Islet precursor cell (in vitro differentiated cells): ENCODE measurements around the gene ELP4.

ENCODE experiments used
- DNase-seq: peaks from one replicate; pipeline ENCODE4 v3.0.0-alpha.2; 2018

ELP4 gene

DNA sequence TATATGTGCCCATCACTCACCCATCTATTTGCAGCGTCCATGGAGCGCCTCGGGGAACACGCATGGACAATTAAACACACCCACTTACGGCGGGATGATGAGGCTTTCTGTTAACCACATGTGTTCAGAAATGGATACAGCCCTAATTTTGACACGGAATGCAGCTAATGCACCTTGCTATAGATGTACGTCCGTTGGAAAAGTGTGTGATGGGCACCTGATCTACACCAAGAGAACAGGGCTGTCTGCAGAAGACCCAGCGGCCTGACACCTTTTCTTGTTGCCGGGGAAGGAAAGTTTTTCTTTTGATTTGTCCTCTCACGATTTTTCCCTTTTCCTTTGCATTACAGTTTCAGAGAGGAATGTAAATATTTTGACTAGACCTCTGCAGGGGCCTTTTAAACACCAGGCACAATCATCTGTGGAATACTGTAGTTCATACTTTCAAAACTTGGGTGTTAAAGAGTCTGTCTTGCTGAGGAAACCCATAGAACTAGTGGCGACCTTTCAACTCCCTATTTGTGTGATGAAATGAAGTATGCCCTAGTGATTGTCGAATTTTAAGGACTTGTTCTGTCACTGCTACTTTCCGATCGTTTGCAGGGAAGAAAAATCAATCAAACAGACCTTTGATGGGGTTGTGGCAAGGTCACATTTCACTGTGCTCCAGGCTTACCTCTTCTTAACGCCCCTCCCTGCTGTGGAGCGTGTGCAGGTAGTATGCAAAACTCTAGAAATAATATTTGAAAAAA lies 318.1 kb downstream of the ELP4 start:
- no peak for DNase-seq

DNA sequence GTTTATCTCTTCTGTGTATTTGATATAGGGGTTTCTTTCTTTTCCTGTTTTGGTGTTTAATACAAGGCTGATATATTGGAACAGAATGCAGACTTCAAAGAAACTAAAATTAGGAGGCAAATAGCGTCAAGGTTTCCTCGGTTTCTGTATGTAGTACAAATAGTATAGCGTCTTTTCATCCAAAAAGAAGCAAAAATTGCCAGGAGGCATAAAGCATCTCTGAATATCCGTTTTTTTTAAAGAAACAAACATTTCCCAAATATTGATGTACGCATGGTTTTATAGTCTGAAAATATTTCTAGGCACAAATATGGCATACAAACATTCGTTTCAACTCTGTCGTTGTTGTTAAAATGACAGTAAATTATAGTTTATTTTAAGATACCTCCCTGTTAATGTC lies 318.6 kb downstream of the ELP4 start:
- DNase-seq, result no peak

DNA sequence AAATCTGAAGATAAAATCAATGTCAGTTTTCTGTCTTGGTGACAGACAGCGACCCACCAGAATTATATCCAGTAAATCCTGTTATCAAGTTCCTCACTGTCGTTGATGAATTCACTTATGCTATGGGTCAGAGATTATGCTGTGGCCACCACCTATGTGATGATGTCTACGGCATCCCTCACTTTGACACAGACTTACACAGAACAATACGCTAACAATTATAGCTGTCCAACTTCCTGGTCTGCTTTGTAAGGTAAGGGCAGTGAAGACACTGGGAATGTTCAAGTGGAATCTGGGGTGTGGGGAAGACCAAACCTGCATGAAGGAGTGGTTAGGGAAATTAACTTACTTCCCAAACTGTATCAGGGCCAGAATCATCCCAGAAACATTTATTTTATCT lies 320.8 kb downstream of the ELP4 start:
- no peak for DNase-seq

GRCh38 chr11:31834237-31834636 lies 324.7 kb downstream of the ELP4 start:
- no peak for DNase-seq
